CD4-positive, alpha-beta T cell treated with Interferon alpha-2 for 1 hour (primary cell): ENCODE data around the gene PRKCH.

Source experiments
- DNase-seq, 2 donors: peaks; one replicate each; pipeline ENCODE4 v3.0.0-alpha.2; 2020 to 2022

Gene PRKCH

DNA sequence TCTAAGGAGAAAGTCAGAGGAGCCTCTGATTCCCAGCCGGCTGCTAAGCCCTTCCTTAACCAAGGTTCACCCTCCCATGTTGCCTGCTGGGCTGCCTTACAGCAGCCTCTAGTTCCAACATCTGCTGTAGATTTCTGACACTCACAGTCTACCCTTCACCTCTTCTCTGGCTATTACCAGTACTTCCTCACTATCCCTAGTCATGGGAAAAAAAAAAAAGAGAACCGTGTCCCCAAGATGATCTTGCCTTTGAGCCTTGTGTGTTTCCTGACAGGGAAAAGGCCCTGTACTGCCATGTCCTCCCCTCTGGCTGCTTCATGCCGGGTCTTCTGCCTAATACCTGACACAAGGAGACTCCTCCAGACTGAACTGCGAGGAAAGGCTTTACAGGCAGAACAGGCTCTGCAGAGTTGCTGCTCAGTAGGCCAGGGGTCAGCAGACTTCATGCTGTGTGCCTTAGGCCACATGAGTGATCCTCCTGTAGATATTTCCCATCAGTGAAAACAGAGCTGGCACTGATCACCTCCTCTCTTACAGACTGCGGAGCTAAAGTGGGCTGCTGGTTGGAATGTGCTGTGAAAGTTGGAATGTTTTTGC, 46.8 kb downstream of the PRKCH start:
- no peak for DNase-seq

- DNase-seq, result no peak
Observed at GRCh38 chr14:61368781-61369453, 47.5 kb downstream of the PRKCH start.

DNA sequence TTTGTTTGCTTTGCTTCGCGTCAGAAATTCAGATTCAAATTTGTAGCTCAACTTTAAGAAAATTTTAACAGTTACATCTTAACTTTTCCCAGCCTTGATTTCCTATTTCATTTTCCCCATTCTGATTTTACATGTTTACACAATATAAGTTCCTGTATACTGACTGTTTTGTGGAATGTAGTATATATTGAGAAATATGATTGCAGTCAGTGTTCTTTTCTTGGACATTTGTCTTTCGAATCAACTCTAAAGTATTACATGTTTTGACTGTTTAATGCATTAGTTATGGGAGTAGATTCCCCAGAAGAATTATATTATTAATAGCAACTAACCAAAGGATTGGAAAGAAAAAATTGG, 48.1 kb downstream of the PRKCH start:
- no peak for DNase-seq

- DNase-seq, result no peak
Observed at GRCh38 chr14:61372379-61372778, 51.0 kb downstream of the PRKCH start.

GRCh38 chr14:61372842-61373555, 51.6 kb downstream of the PRKCH start:
- no peak for DNase-seq

DNA sequence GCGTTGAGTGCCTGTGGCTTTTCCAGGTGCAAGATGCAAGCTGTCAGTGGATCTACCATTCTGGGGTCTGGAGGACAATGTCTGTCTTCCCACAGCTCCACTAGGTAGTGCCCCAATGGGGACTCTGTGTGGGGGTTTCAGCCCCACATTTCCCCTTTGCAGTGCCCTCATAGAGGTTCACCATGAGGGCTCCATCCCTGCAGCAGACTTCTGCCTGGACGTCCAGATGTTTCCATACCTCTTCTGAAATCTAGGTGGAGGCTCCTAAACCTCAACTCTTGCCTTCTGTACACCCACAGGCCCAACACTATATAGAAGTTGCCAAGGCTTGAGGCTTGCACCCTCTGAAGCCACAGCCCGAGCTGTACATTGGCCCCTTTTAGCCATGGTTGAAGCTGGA, 52.9 kb downstream of the PRKCH start:
- no peak for DNase-seq

GRCh38 chr14:61375218-61375617, 53.8 kb downstream of the PRKCH start:
- DNase-seq, result no peak

GRCh38 chr14:61376314-61376713, 54.9 kb downstream of the PRKCH start:
- DNase-seq, result no peak

GRCh38 chr14:61377749-61378148, 56.4 kb downstream of the PRKCH start:
- no peak for DNase-seq

DNA sequence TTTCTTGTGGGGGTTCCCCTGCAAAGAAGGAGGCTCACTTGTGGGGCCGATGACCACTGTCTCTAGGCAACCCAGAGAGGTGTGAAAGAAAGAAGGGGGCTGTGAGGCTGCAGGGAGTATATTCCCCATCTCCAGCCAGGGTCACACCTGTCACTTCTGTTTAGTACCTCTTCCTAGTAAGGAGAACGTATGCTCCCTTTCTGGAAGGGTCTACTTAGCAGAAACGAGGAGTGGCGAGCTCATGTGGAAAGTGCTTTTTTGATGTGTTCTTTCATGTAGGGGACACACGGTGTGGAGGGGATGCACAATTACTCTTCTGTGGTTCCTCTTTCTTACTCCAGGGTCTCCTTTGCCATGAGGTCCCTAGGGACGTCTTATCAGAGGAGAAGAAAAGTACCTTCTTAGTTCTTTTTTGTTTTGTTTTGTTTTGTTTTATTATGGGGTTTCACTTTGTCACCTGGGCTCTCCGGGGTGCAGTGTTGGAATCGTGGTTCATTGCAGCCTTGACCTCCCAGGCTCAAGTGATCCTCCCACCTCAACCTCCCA, 58.3 kb downstream of the PRKCH start:
- peak in 1 of 2 donors; percentile 43 for DNase-seq

GRCh38 chr14:61380984-61381383, 59.6 kb downstream of the PRKCH start:
- DNase-seq, result peak in 1 of 2 donors; percentile 44

DNA sequence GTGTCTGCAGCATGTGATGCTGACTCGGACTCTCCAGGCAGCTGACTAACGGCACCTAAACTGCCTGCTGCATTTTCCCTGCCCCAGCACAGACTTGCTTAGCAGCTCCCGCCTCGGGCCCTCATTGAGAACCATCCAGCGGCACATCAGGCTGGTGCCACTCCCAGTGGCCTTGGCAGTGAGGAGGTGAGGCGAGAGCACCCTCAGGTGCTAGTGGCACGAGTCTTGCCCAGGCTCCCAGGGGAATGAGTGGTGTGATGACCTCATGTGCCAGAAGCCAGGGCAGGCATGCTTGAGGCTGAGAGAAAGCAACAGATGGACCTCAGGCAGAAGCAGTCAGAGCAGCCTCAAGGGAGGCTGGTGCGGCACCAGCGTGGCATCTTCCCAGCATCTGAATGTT, 60.2 kb downstream of the PRKCH start:
- no peak for DNase-seq

GRCh38 chr14:61382842-61383241, 61.5 kb downstream of the PRKCH start:
- DNase-seq, result no peak

DNA sequence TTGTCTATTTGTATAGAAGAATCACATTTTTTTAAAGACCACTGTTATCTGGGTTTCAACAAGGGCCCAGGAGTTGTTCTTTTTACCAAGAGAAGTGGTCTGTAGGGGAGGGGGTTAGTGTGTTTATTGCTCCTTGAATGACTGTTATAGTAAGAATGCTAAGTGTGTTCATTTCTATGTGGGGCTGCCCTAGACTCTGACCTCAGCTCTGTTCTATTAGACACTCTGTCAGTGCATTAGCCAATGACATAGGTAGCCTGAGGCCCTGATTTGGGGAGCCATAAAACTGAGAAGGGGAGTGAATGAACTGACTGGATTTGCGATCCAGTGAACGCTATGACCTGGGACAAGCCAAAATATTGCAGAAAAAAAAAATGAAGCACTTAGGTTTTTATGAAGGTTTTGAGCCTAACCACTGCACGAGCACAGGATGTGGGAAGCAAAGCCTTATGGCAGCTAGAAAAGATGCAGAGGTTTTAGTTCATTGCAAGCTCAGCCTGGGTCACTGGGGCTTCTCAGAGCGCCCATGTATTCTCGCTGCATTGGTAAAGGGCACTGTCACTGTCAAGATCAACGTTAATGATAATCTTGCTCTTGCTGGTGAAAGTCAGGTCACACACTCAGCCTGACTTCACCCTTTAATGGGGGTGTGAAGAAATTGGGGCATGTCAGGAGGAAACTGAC, 63.8 kb downstream of the PRKCH start:
- peak; percentile 33 to 73 for DNase-seq

DNA sequence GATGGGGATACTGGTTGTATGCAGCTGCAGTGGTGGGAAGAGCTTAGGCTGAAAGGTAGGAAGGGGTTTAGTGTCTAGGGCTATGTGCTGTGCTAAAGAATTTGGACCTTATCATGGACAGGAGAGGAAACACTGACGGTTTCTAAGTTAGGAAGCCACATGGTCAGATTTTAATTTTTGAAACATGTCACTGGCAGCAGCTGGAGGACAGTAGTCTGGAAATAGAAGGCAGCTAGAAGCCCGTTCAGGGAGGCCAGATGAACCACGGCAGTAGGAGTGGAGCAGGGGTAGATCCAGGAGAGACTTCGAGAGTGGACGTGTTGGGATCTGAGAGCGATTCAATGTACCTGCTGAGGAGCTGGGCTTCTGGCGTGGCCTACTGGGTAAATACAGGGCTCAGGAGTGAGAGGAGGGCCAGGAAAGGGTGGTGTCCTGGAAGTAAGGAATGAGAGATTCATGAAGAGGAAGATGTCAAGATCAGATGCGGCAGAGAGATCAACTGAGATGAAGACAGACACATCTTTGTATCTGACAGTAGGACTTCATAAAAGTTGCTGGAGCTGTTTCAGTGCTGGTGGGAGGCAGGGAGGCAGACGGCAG, 64.9 kb downstream of the PRKCH start:
- DNase-seq, result no peak

- no peak for DNase-seq
Observed at GRCh38 chr14:61387076-61387475, 65.7 kb downstream of the PRKCH start.

GRCh38 chr14:61388173-61388975, 67.0 kb downstream of the PRKCH start:
- DNase-seq, result peak; percentile 13 to 58

GRCh38 chr14:61388976-61389576, 67.7 kb downstream of the PRKCH start:
- peak in 1 of 2 donors; percentile 37 for DNase-seq

GRCh38 chr14:61391119-61391518, 69.7 kb downstream of the PRKCH start:
- no peak for DNase-seq

DNA sequence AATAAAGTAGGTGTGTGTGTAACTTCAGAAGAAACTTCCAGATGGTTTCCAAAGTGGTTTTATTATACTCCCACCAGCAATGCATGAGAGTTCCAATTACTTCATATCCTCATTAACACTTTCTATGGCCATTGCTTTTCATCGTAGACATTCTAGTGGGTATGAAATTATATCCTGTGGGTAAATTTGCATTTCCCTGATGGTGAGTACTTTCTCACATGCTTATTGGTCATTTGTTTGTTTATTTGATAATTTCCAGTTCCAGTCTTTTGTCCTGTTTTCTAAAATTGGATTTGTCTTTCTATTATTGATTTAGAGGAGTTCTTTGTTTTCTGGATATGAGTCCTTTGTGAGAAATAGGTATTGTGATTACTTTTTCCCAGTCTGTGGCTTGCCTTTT, 70.9 kb downstream of the PRKCH start:
- no peak for DNase-seq

GRCh38 chr14:61394542-61394941, 73.2 kb downstream of the PRKCH start:
- DNase-seq, result no peak
